ENCODE measurements around the gene TAF15. TPM values are rescaled to one million over a fixed set of nuclear protein-coding genes. Genes with fewer than 3 reads are reported as not detected.

The TAF15 gene
- total and polyA plus RNA-seq, 2 of the 4 experiments (the other 2 are of a cell fraction): 46.8 to 98.0 TPM

DNA sequence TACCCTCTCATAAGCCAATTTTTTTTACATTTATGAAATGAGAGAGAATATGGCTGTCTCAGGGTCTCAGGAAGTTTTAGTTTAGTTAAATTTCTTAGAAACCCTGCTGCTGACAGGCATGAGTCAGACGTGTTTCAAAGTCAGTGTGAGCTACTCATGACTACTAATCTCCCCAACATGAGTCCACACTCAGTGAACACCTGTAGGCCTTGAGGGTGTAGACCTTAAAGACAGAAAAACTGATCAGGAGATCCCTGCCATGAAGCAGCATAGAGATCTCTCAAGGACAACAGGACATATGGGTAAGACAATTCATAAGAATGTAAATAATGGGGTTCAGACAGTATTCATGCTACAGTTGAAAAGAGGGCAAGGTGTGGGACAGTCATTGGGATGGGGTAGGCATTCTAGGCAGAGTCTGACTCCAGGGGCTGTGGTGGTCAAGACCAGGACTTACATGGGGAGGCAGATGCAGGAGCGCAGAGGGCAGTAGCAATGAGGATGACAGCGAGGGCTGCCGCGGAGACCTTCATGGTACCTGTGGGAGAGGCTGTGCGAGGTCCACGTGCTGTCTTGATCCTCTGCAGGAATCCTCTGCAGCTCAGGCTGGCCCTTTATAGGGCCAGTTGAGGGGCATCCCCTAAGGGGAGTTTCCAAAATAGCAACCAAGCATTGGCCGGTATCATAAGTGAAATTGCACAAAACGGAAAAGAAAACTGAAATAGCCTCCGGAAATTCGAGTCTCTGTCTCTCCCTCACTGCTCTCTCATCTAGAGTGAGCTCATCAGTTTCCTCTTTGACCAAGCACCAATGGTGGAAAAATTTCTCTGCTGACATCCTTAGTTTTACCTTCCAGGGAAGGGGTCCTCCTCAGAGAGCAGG, 70.7 kb downstream of the TAF15 start, which contains the start of gene CCL5:
Gene CCL5 (minus strand): TSS at position 588 of the 882 bp plus-strand sequence.
- H3K27ac ChIP-seq (ENCODE audit: insufficient read depth, low read length): no peak within 1 kb of the TSS
- H4K5ac ChIP-seq (ENCODE audit: low read depth, low read length): no peak within 1 kb of the TSS
- POLR2A ChIA-PET (ENCODE audit: unreplicated experiment): no interaction called here
- CTCF ChIA-PET: no interaction called here
- no peaks in the 10 kb centered on the region for H4K20me1 ChIP-seq (ENCODE audit: insufficient read depth, low read length)
- no peak within 1 kb of the TSS for H2BK120ac ChIP-seq (ENCODE audit: low read depth, low read length)
- H2AK9ac ChIP-seq (replicated peaks; ENCODE audit: low read depth, low read length, poor library complexity): no peak within 1 kb of the TSS
- H4K8ac ChIP-seq (ENCODE audit: low read depth in 2 of 2, low read length in 2 of 2): no peak within 1 kb of the TSS
- no peak within 1 kb of the TSS for H3K4me2 ChIP-seq (ENCODE audit: low read depth, low read length)
- no peak within 1 kb of the TSS for H4K91ac ChIP-seq (ENCODE audit: insufficient read depth, low read depth, low read length)
- dilution Hi-C loops (cut with HindIII; ENCODE audit: low sequenced_read_pairs, unreplicated experiment): no loop called here
- H3K27me3 ChIP-seq (ENCODE audit: control insufficient read depth, insufficient read depth, low read length): peaks cover 3% of the 10 kb centered on the region; the same call in 1 of the 2 replicates
- no peak within 1 kb of the TSS for H3K9ac ChIP-seq (ENCODE audit: low read depth, low read length)
- intact Hi-C loops (cut with micrococcal nuclease): no loop called here
- no peaks in the 10 kb centered on the region for H3K79me1 ChIP-seq (ENCODE audit: low read depth in 1 of 2, low read length in 2 of 2)
- H3K14ac ChIP-seq (replicated peaks; ENCODE audit: low read depth, low read length): no peak within 1 kb of the TSS
- no peaks in the 10 kb centered on the region for H3K4me1 ChIP-seq (ENCODE audit: control insufficient read depth, insufficient read depth, low read length)
- no peak within 1 kb of the TSS for H3K18ac ChIP-seq (ENCODE audit: low read depth, low read length)
- no peak for ATAC-seq (ENCODE audit: low read depth)
- H2AK5ac ChIP-seq (ENCODE audit: low read depth, low read length): no peak within 1 kb of the TSS
- in situ Hi-C loops (cut with MboI; ENCODE audit: low sequenced_read_pairs): no loop called here
- BruUV-seq (replicated peaks): no TSS peak
- no peak within 1 kb of the TSS for H2BK20ac ChIP-seq (ENCODE audit: low read depth, low read length)
- H3K36me3 ChIP-seq (ENCODE audit: control insufficient read depth, insufficient read depth, low read length): no peaks in the 10 kb centered on the region
- H3K4me3 ChIP-seq (ENCODE audit: insufficient read depth, low read depth, low read length): no peak within 1 kb of the TSS
- H2AFZ ChIP-seq (replicated peaks; ENCODE audit: low read length, poor library complexity): no peak within 1 kb of the TSS
- peak; percentile 13 for DNase-seq
- no peak within 1 kb of the TSS for H3K56ac ChIP-seq (ENCODE audit: extremely low read depth, insufficient read depth, low read length)
- TF ChIP-seq FOS (IDR thresholded peaks at IDR 0.05; ENCODE audit: low read depth, low read length) (no peak), RFX5 (IDR thresholded peaks at IDR 0.05; ENCODE audit: low read depth, low read length) (no peak), MAFK (IDR thresholded peaks at IDR 0.05; ENCODE audit: low read depth, low read length) (no peak)
- no peak within 1 kb of the TSS for H3K4ac ChIP-seq (ENCODE audit: low read depth, low read length)
- no peak within 1 kb of the TSS for H3K23ac ChIP-seq (ENCODE audit: low read depth, low read length)
- 71% methylated on average over 7 of the region's 11 CpGs; no CpG with 5 or more reads in 1 of the 2 experiments for WGBS, 2 experiments (ENCODE audit: extremely low coverage in 2 of 2, insufficient read length in 1 of 2)
- no peak within 1 kb of the TSS for H2BK15ac ChIP-seq (ENCODE audit: low read depth, low read length)
- no peak within 1 kb of the TSS for H2BK5ac ChIP-seq (ENCODE audit: low read depth, low read length, poor library complexity, severe bottlenecking)
- no peaks in the 10 kb centered on the region for H3K9me3 ChIP-seq (ENCODE audit: control insufficient read depth, insufficient read depth, low read length)
- H3K9me1 ChIP-seq (ENCODE audit: insufficient read depth, low read length): no peaks in the 10 kb centered on the region

All from IMR-90 (cell line).